ENCODE data around the gene LMBR1.

DNA sequence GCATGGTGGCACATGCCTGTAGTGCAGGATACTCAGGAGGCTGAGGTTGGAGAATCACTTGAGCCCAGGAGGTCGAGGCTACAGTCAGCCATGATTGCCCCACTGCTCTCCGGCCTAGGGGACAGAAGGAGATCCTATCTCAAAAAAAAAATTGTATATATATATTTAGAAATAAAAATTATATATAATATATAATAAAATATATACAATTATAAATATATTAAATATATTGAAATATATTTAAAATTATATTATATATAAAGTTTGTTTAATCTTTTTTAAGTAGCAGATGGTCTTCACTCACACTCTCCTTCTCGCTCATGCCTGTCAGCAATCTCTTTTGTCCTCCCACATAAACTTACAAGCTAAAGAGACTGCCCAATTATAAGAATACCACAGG is 58.5 kb downstream of the LMBR1 start:
- TF ChIP-seq, protein P1, sequence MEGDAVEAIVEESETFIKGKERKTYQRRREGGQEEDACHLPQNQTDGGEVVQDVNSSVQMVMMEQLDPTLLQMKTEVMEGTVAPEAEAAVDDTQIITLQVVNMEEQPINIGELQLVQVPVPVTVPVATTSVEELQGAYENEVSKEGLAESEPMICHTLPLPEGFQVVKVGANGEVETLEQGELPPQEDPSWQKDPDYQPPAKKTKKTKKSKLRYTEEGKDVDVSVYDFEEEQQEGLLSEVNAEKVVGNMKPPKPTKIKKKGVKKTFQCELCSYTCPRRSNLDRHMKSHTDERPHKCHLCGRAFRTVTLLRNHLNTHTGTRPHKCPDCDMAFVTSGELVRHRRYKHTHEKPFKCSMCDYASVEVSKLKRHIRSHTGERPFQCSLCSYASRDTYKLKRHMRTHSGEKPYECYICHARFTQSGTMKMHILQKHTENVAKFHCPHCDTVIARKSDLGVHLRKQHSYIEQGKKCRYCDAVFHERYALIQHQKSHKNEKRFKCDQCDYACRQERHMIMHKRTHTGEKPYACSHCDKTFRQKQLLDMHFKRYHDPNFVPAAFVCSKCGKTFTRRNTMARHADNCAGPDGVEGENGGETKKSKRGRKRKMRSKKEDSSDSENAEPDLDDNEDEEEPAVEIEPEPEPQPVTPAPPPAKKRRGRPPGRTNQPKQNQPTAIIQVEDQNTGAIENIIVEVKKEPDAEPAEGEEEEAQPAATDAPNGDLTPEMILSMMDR (IDR thresholded peaks at IDR 0.05; ENCODE audit: poor library complexity) = no peak
- TF ChIP-seq EZH2 (IDR thresholded peaks at IDR 0.05; ENCODE audit: borderline replicate concordance) = no peak
